HEK293 (cell line): ENCODE data around the gene TCIRG1.

Source experiments
- BCL11A ChIP-seq: fragments of 450-650 bp; formaldehyde crosslinking; IDR thresholded peaks from 2 replicates; pipeline ENCODE4 v1.5.1; 2016; ENCODE audit warnings: low read depth, missing biosample characterization, missing genetic modification characterization
- GLI2 ChIP-seq: fragments of 450-650 bp; formaldehyde crosslinking; IDR thresholded peaks from 2 replicates; pipeline ENCODE4; 2017; ENCODE audit warnings: missing biosample characterization, missing genetic modification characterization, low read depth, borderline replicate concordance
- GLI4 ChIP-seq: fragments of 450-650 bp; formaldehyde crosslinking; IDR thresholded peaks from 2 replicates; pipeline ENCODE4 v1.5.1; 2016; ENCODE audit warnings: missing biosample characterization, missing genetic modification characterization
- GLIS1 ChIP-seq: fragments of 450-650 bp; formaldehyde crosslinking; IDR thresholded peaks from 2 replicates; pipeline ENCODE4 v1.5.1; 2016; ENCODE audit warnings: missing biosample characterization, missing genetic modification characterization
- KLF10 ChIP-seq: fragments of 450-650 bp; IDR thresholded peaks from 2 replicates; pipeline ENCODE4 v1.5.1; 2018; ENCODE audit warnings: missing biosample characterization, mild to moderate bottlenecking, missing genetic modification characterization
- SALL2 ChIP-seq: fragments of 450-650 bp; formaldehyde crosslinking; IDR thresholded peaks from 2 replicates; pipeline ENCODE4 v1.5.0; 2017; ENCODE audit warnings: missing biosample characterization, mild to moderate bottlenecking, missing genetic modification characterization, borderline replicate concordance
- SCRT2 ChIP-seq: fragments of 450-650 bp; formaldehyde crosslinking; IDR thresholded peaks from 2 replicates; pipeline ENCODE4 v1.5.1; 2016; ENCODE audit warnings: missing biosample characterization, missing genetic modification characterization
- SP2 ChIP-seq: fragments of 450-650 bp; formaldehyde crosslinking; IDR thresholded peaks from 2 replicates; pipeline ENCODE4 v1.5.1; 2016; ENCODE audit warnings: missing biosample characterization, missing genetic modification characterization
- ZBTB11 ChIP-seq: fragments of 450-650 bp; formaldehyde crosslinking; conservative IDR thresholded peaks from 2 replicates; pipeline ENCODE4 v1.5.1; 2016; ENCODE audit warnings: low read depth, missing biosample characterization, missing genetic modification characterization
- ZEB2 ChIP-seq: fragments of 450-650 bp; formaldehyde crosslinking; IDR thresholded peaks from 2 replicates; pipeline ENCODE4 v1.5.1; 2016; ENCODE audit warnings: missing biosample characterization, missing genetic modification characterization
- ZFP41 ChIP-seq: fragments of 450-650 bp; formaldehyde crosslinking; IDR thresholded peaks from 2 replicates; pipeline ENCODE4 v1.5.1; 2016; ENCODE audit warnings: missing biosample characterization, missing genetic modification characterization, borderline replicate concordance
- ZFP69B ChIP-seq: fragments of 450-650 bp; formaldehyde crosslinking; IDR thresholded peaks from 2 replicates; pipeline ENCODE4 v1.5.1; 2016; ENCODE audit warnings: missing biosample characterization, missing genetic modification characterization
- ZNF132 ChIP-seq: fragments of 450-650 bp; formaldehyde crosslinking; IDR thresholded peaks from 2 replicates; pipeline ENCODE4 v1.5.1; 2017; ENCODE audit warnings: missing biosample characterization, missing genetic modification characterization, borderline replicate concordance
- ZNF146 ChIP-seq: fragments of 450-650 bp; formaldehyde crosslinking; IDR thresholded peaks from 2 replicates; pipeline ENCODE4 v1.5.1; 2016; ENCODE audit warnings: missing biosample characterization, missing genetic modification characterization
- ZNF169 ChIP-seq: fragments of 450-650 bp; formaldehyde crosslinking; IDR thresholded peaks from 2 replicates; pipeline ENCODE4 v1.5.1; 2016; ENCODE audit warnings: missing biosample characterization, missing genetic modification characterization
- ZNF2 ChIP-seq: fragments of 450-650 bp; formaldehyde crosslinking; IDR thresholded peaks from 2 replicates; pipeline ENCODE4 v1.5.1; 2016; ENCODE audit warnings: missing biosample characterization, missing genetic modification characterization
- ZNF274 ChIP-seq, 2 experiments: fragments of 200-500 bp in 1 of 2; fragments of 450-650 bp in 1 of 2; sonication (Bioruptor generic) in 1 of 2; formaldehyde crosslinking in 1 of 2; IDR thresholded peaks; 2 replicates each; pipeline versions ENCODE4 v1.5.1 to v1.6.1; 2014 to 2016; ENCODE audit warnings: borderline replicate concordance in 1 of 2, inconsistent platforms in 1 of 2, low read length in 1 of 2, missing biosample characterization in 1 of 2, missing genetic modification characterization in 1 of 2
- ZNF354C ChIP-seq: fragments of 450-650 bp; formaldehyde crosslinking; IDR thresholded peaks from 2 replicates; pipeline ENCODE4 v1.5.1; 2016; ENCODE audit warnings: missing biosample characterization, missing genetic modification characterization, low read depth, borderline replicate concordance
- ZNF530 ChIP-seq: fragments of 450-650 bp; formaldehyde crosslinking; IDR thresholded peaks from 2 replicates; pipeline ENCODE4 v1.5.1; 2016; ENCODE audit warnings: low read depth, missing biosample characterization, missing genetic modification characterization
- ZNF621 ChIP-seq: fragments of 450-650 bp; formaldehyde crosslinking; IDR thresholded peaks from 2 replicates; pipeline ENCODE4 v1.5.1; 2017; ENCODE audit warnings: missing biosample characterization, missing genetic modification characterization
- ZNF654 ChIP-seq: fragments of 450-650 bp; formaldehyde crosslinking; IDR thresholded peaks from 2 replicates; pipeline ENCODE4 v1.5.1; 2016; ENCODE audit warnings: low read depth, missing biosample characterization, missing genetic modification characterization
- ZSCAN23 ChIP-seq: fragments of 450-650 bp; formaldehyde crosslinking; IDR thresholded peaks from 2 replicates; pipeline ENCODE4 v1.5.1; 2016; ENCODE audit warnings: missing biosample characterization, missing genetic modification characterization
- TF ChIP-seq, protein P1 (sequence below): fragments of 450-650 bp; formaldehyde crosslinking; IDR thresholded peaks from 2 replicates; pipeline ENCODE4 v1.5.1; 2016; ENCODE audit warnings: missing biosample characterization, missing genetic modification characterization
- TF ChIP-seq, protein P2 (sequence below): fragments of 450-650 bp; formaldehyde crosslinking; optimal IDR thresholded peaks from 2 replicates; pipeline ENCODE3; 2016; ENCODE audit warnings: missing biosample characterization, mild to moderate bottlenecking, missing genetic modification characterization
- TF ChIP-seq, protein P3 (sequence below): fragments of 450-650 bp; formaldehyde crosslinking; IDR thresholded peaks from 2 replicates; pipeline ENCODE4 v1.5.1; 2017; ENCODE audit warnings: missing biosample characterization, missing genetic modification characterization
- TF ChIP-seq, protein P4 (sequence below): fragments of 450-650 bp; formaldehyde crosslinking; IDR thresholded peaks from 2 replicates; pipeline ENCODE4 v1.5.1; 2016; ENCODE audit warnings: missing biosample characterization, missing genetic modification characterization

The TCIRG1 gene

GRCh38 chr11:68002938-68003845 is 35.6 kb upstream of the TCIRG1 start (continued):
- TF ChIP-seq, protein P1, sequence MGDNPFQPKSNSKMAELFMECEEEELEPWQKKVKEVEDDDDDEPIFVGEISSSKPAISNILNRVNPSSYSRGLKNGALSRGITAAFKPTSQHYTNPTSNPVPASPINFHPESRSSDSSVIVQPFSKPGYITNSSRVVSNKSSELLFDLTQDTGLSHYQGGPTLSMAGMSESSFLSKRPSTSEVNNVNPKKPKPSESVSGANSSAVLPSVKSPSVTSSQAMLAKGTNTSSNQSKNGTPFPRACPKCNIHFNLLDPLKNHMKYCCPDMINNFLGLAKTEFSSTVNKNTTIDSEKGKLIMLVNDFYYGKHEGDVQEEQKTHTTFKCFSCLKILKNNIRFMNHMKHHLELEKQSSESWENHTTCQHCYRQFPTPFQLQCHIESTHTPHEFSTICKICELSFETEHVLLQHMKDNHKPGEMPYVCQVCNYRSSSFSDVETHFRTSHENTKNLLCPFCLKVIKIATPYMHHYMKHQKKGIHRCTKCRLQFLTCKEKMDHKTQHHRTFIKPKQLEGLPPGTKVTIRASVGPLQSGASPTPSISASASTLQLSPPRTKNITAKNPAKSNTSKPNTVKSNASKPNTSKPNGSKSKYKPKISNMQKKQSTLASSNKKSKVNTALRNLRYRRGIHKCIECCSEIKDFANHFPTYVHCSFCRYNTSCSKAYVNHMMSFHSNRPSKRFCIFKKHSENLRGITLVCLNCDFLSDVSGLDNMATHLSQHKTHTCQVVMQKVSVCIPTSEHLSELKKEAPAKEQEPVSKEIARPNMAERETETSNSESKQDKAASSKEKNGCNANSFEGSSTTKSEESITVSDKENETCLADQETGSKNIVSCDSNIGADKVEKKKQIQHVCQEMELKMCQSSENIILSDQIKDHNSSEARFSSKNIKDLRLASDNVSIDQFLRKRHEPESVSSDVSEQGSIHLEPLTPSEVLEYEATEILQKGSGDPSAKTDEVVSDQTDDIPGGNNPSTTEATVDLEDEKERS, result no peak
- TF ChIP-seq ZNF530 (tag by site-specific recombination) (no peak), ZNF169 (tag by site-specific recombination) (no peak), BCL11A (tag by site-specific recombination) (no peak), ZNF274 (IDR thresholded peaks at IDR 0.05; ENCODE audit: low read length) (no peak), ZNF274 (tag by site-specific recombination; IDR thresholded peaks at IDR 0.05; ENCODE audit: borderline replicate concordance) (no peak), ZNF2 (no peak), GLI4 (no peak), ZNF132 (tag by site-specific recombination) (no peak), ZNF146 (tag by site-specific recombination) (no peak), ZEB2 (tag by site-specific recombination) (no peak), ZNF654 (no peak), KLF10 (tag by site-specific recombination) (no peak), GLI2 (tag by site-specific recombination) (no peak), ZBTB11 (tag by site-specific recombination) (no peak), SCRT2 (tag by site-specific recombination) (peak; percentile 47; the same call in 1 of the 2 replicates), ZSCAN23 (tag by site-specific recombination) (no peak), GLIS1 (peak; percentile 33; the same call in 1 of the 2 replicates), ZNF621 (tag by site-specific recombination) (no peak), SP2 (0 out of 2 replicates have a peak, but pooled peaks have one; percentile 12), ZNF354C (no peak), ZFP41 (tag by site-specific recombination) (no peak), SALL2 (tag by site-specific recombination) (no peak), ZFP69B (tag by site-specific recombination) (no peak)
- TF ChIP-seq, protein P2, sequence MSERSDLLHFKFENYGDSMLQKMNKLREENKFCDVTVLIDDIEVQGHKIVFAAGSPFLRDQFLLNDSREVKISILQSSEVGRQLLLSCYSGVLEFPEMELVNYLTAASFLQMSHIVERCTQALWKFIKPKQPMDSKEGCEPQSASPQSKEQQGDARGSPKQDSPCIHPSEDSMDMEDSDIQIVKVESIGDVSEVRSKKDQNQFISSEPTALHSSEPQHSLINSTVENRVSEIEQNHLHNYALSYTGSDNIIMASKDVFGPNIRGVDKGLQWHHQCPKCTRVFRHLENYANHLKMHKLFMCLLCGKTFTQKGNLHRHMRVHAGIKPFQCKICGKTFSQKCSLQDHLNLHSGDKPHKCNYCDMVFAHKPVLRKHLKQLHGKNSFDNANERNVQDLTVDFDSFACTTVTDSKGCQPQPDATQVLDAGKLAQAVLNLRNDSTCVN (tag by site-specific recombination), result peak; percentile 33
- TF ChIP-seq, protein P3, sequence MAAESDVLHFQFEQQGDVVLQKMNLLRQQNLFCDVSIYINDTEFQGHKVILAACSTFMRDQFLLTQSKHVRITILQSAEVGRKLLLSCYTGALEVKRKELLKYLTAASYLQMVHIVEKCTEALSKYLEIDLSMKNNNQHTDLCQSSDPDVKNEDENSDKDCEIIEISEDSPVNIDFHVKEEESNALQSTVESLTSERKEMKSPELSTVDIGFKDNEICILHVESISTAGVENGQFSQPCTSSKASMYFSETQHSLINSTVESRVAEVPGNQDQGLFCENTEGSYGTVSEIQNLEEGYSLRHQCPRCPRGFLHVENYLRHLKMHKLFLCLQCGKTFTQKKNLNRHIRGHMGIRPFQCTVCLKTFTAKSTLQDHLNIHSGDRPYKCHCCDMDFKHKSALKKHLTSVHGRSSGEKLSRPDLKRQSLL (tag by site-specific recombination), result no peak
- TF ChIP-seq, protein P4, sequence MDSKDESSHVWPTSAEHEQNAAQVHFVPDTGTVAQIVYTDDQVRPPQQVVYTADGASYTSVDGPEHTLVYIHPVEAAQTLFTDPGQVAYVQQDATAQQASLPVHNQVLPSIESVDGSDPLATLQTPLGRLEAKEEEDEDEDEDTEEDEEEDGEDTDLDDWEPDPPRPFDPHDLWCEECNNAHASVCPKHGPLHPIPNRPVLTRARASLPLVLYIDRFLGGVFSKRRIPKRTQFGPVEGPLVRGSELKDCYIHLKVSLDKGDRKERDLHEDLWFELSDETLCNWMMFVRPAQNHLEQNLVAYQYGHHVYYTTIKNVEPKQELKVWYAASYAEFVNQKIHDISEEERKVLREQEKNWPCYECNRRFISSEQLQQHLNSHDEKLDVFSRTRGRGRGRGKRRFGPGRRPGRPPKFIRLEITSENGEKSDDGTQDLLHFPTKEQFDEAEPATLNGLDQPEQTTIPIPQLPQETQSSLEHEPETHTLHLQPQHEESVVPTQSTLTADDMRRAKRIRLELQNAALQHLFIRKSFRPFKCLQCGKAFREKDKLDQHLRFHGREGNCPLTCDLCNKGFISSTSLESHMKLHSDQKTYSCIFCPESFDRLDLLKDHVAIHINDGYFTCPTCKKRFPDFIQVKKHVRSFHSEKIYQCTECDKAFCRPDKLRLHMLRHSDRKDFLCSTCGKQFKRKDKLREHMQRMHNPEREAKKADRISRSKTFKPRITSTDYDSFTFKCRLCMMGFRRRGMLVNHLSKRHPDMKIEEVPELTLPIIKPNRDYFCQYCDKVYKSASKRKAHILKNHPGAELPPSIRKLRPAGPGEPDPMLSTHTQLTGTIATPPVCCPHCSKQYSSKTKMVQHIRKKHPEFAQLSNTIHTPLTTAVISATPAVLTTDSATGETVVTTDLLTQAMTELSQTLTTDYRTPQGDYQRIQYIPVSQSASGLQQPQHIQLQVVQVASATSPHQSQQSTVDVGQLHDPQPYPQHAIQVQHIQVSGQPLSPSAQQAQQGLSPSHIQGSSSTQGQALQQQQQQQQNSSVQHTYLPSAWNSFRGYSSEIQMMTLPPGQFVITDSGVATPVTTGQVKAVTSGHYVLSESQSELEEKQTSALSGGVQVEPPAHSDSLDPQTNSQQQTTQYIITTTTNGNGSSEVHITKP, result no peak
